ENCODE measurements around the gene JUP. TPM values are rescaled to one million over a fixed set of nuclear protein-coding genes. Genes with fewer than 3 reads are reported as not detected.

JUP gene
- total and polyA plus RNA-seq, 2 of the 13 experiments (the other 11 are each of a cell fraction or from before 2014, with no cell fraction given): 12.1 to 20.6 TPM

- TF ChIP-seq ZNF142 (CRISPR knock-in tag; IDR thresholded peaks at IDR 0.05) (no peak), ZNF576 (CRISPR knock-in tag; IDR thresholded peaks at IDR 0.05) (no peak), HES4 (CRISPR knock-in tag; IDR thresholded peaks at IDR 0.05; ENCODE audit: borderline replicate concordance) (no peak), ZBTB39 (CRISPR knock-in tag; IDR thresholded peaks at IDR 0.05) (no peak), NPAS2 (CRISPR knock-in tag; IDR thresholded peaks at IDR 0.05; ENCODE audit: borderline replicate concordance) (no peak), MBNL3 (CRISPR knock-in tag; conservative IDR thresholded peaks at IDR 0.05) (no peak), ZSCAN12 (CRISPR knock-in tag; IDR thresholded peaks at IDR 0.05) (no peak), MTA3 (CRISPR knock-in tag; IDR thresholded peaks at IDR 0.05) (no peak), ZNF704 (CRISPR knock-in tag; IDR thresholded peaks at IDR 0.05; ENCODE audit: borderline replicate concordance) (no peak), GLMP (CRISPR knock-in tag; IDR thresholded peaks at IDR 0.05; ENCODE audit: borderline replicate concordance) (no peak), ZNF513 (CRISPR knock-in tag; conservative IDR thresholded peaks at IDR 0.05) (no peak), ZNF746 (CRISPR knock-in tag; IDR thresholded peaks at IDR 0.05) (no peak), ZNF605 (CRISPR knock-in tag; IDR thresholded peaks at IDR 0.05) (peak; percentile 81; the same call in 1 of the 2 replicates), SMAD1 (CRISPR knock-in tag; IDR thresholded peaks at IDR 0.05; ENCODE audit: borderline replicate concordance, low read depth) (peak; percentile 60; the same call in 1 of the 2 replicates), HNRNPK (IDR thresholded peaks at IDR 0.05; ENCODE audit: low read depth, low read length, poor library complexity, severe bottlenecking) (no peak), SMARCE1 (IDR thresholded peaks at IDR 0.05; ENCODE audit: borderline replicate concordance) (no peak)
Observed at GRCh38 chr17:41738077-41738800, 48.3 kb downstream of the JUP start (continued).
